Activated naive CD4-positive, alpha-beta T cell treated with anti-CD3 and anti-CD28 coated beads, Interleukin-2, amount 10 ng/mL, durations not matched to agents 7 days and 5 days (primary cell): Measurements from ENCODE around the gene PRKCA.

Experiments
- CTCF ChIA-PET: fragments of 350-600 bp; sonication (Branson Sonifier 250); formaldehyde crosslinking; loops from one replicate; lab custom pipeline; 2021; ENCODE audit warnings: antibody characterized with exemption; lab: Charles Lee
- DNase-seq: peaks from one replicate; pipeline ENCODE4 v3.0.0-alpha.2; 2020
- H3K27ac Mint-ChIP-seq: one replicate; pipeline ENCODE4 v1.8.0; 2021; ENCODE audit warnings: mild to moderate bottlenecking, moderate library complexity, mixed read lengths
- H3K27me3 Mint-ChIP-seq: one replicate; pipeline ENCODE4 v1.8.0; 2021; ENCODE audit warnings: mild to moderate bottlenecking, mixed read lengths
- H3K36me3 Mint-ChIP-seq: one replicate; pipeline ENCODE4 v1.8.0; 2021; ENCODE audit warnings: mixed read lengths
- H3K4me1 Mint-ChIP-seq: one replicate; pipeline ENCODE4 v1.8.0; 2021; ENCODE audit warnings: mixed read lengths
- H3K4me3 Mint-ChIP-seq: one replicate; pipeline ENCODE4 v1.8.0; 2021; ENCODE audit warnings: mild to moderate bottlenecking, moderate library complexity, mixed read lengths
- H3K9me3 Mint-ChIP-seq: one replicate; pipeline ENCODE4 v1.8.0; 2021; ENCODE audit warnings: mixed read lengths

PRKCA gene

DNA sequence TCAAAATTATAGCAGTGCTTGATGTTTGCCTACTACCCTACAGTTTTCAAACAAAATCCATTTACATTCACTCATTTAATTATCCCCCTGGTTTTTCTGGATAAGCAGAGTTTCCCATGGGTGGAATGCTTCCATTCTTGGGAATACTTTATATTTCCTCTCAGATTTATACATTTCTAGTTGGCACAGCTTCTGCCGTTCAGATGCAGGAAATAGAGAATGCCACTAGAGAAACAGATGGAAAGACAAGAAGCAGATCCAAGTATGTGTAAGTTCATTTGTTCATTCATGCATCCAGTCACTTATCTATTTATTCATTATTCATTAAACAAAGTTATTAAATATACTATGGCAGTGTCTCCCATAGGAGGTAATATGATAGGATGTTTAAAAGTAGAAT, 467.5 kb downstream of the PRKCA start:
- Mint-ChIP-seq H3K36me3 (peaks cover 29% of the 10 kb centered on the region), H3K27me3 (no peaks in the 10 kb centered on the region), H3K9me3 (no peaks in the 10 kb centered on the region), H3K4me3 (no peak overlapping the region), H3K27ac (no peak overlapping the region), H3K4me1 (peaks cover 6% of the 10 kb centered on the region)
- no peak for DNase-seq
- CTCF ChIA-PET = no interaction called here

DNA sequence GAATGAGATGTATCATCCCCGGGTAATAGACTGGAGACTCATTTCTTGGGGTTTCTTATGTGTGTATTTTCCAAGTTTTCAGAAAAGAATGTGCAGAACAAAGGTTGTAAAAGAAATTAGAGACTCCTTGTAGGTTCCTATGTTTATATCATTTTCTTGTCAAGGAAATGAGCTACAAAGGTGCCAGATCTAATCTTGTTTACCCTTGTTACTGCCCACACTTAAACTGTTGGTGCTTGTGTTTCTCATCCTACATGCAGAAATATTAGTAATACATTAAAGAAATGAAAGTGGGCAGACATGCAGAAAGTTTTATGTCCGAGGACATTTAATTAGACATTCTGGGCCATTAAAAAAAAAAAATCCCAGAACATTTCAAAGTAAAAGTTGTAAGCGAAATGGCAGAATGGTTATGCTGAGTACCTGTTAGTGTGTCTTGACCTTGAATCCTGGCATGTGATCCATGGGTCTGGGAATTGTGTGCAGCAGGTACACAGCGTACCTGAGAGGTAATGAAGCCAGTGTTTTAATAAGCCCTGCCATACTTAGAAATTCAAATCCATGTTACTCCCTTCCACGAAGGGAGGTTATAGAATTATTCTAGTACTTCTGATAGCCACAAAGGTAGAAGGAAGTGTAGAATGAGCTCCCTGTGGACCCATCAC, 469.9 kb downstream of the PRKCA start:
- no peak overlapping the region for H3K27ac Mint-ChIP-seq

DNA sequence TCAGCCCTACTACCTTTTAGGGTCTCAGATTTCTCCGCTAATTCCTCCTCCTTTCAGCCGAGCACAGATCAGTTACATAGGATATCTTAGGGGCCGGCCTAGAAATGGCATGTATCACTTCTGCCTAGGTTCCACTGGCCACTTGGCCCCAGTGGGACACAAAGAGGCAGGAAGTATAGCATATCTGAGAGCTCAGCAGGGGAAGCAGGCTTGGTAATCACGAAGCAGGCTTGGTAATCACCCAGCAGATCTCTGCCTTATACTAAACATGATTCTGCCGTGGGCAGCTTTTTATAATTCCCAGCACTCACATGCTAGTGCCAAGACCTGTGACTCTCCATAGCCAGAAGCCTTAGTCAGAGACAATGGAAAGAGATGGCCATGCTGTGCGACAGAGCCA, 472.9 kb downstream of the PRKCA start:
- Mint-ChIP-seq H3K4me1 (no peaks in the 10 kb centered on the region), H3K36me3 (peaks cover 40% of the 10 kb centered on the region), H3K27ac (no peak overlapping the region), H3K27me3 (no peaks in the 10 kb centered on the region), H3K4me3 (no peak overlapping the region), H3K9me3 (no peaks in the 10 kb centered on the region)
- CTCF ChIA-PET = no interaction called here
- no peak for DNase-seq

More for the DNA sequence above, 469.9 kb downstream of the PRKCA start:
- no peaks in the 10 kb centered on the region for H3K27me3 Mint-ChIP-seq
- peaks cover 40% of the 10 kb centered on the region for H3K36me3 Mint-ChIP-seq
- peaks cover under 1% of the 10 kb centered on the region for H3K4me1 Mint-ChIP-seq
- H3K4me3 Mint-ChIP-seq = no peak overlapping the region
- CTCF ChIA-PET = no interaction called here
- no peaks in the 10 kb centered on the region for H3K9me3 Mint-ChIP-seq
- no peak for DNase-seq

DNA sequence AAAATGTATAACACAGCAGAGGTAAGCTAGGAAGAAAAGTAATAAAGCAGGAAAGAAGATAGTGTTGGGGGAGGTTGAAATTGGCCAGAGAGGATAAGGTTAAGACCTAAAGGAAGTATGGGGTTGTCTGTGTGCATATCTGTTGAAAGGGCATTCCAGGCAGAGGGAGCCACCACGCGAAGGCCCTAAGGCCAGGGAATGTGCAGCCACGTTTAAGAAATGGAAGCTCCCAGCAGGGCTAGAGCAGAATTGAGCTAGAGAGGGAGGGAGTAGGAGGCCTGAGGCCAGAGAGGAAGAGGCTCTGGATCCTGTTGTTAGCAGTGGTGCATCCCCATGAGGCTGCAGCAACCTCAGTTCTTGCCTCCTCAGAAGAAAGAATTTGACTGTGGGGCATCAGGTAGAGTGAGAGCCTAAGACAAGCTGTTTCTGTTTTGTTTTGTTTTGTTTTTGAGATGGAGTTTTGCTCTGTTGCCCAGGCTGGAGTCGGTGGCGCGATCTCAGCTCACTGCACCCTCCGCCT, 473.5 kb downstream of the PRKCA start:
- Mint-ChIP-seq H3K27ac (no peak overlapping the region), H3K4me1 (no peaks in the 10 kb centered on the region), H3K36me3 (peaks cover 40% of the 10 kb centered on the region), H3K9me3 (no peaks in the 10 kb centered on the region), H3K4me3 (no peak overlapping the region), H3K27me3 (no peaks in the 10 kb centered on the region)
- DNase-seq = no peak
- CTCF ChIA-PET = no interaction called here

DNA sequence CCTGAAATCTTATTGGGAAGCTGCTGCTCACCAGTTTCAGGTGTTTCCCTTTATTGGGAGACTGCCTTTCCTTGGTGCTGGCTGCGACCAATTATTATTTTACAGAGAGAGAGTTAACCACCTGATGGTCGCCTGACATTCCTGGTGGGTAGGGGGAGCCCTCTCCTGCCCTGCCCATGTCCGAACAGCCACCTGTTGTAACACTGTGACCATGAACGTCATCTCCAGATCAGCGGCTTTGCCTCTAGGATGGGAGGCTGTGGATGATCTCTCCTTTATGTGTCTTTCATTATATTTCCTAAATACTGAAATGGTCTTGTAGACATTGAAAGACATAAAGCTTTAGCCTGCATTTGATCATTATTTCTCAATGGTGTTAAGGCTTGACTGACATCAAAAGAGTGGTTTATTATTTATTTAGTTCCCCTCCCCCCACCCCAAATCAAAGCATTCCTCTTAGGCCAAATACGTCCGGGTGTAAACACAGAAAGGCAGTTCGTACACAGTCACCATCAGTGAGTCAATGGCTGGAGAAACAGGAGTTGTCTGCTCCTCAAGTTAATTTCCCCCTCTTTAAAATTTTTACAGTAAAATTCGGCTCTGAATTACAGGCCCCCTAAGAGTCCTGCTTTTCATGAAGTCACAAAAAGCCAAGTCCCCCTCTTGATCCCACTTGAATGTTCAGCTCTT, 474.7 kb downstream of the PRKCA start:
- Mint-ChIP-seq H3K4me1 (no peaks in the 10 kb centered on the region), H3K27ac (no peak overlapping the region), H3K36me3 (peaks cover 40% of the 10 kb centered on the region), H3K4me3 (no peak overlapping the region), H3K9me3 (no peaks in the 10 kb centered on the region), H3K27me3 (no peaks in the 10 kb centered on the region)
- no peak for DNase-seq
- CTCF ChIA-PET = no interaction called here

DNA sequence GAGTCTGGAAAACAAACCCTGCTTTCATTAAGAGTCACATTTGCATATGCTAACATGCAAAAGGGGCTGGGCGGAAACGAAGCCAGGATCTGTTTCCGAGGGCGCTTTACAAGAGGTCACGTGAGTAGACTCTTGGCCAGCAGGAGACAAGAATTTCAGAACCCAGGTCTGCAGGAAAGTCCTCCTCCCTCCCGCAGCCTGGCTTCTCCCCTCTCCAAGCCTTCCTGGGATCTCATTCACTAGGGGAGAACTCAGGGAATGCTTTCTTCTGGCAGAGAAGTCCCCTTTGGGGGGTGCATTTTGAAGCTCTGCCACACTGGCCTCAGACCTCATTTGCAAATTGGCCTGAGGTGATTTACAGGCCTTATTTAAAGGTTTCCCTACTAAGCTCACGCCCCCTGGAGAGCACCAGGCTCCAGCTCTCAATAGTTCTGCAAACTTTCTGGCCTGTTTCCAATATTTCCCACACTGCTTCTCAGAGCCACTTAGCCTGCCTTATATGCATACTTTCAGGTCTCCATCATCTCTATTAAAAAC, 475.3 kb downstream of the PRKCA start:
- Mint-ChIP-seq H3K36me3 (peaks cover 40% of the 10 kb centered on the region), H3K27ac (no peak overlapping the region), H3K4me1 (no peaks in the 10 kb centered on the region), H3K4me3 (no peak overlapping the region), H3K27me3 (no peaks in the 10 kb centered on the region), H3K9me3 (no peaks in the 10 kb centered on the region)
- DNase-seq = no peak
- CTCF ChIA-PET = no interaction called here

DNA sequence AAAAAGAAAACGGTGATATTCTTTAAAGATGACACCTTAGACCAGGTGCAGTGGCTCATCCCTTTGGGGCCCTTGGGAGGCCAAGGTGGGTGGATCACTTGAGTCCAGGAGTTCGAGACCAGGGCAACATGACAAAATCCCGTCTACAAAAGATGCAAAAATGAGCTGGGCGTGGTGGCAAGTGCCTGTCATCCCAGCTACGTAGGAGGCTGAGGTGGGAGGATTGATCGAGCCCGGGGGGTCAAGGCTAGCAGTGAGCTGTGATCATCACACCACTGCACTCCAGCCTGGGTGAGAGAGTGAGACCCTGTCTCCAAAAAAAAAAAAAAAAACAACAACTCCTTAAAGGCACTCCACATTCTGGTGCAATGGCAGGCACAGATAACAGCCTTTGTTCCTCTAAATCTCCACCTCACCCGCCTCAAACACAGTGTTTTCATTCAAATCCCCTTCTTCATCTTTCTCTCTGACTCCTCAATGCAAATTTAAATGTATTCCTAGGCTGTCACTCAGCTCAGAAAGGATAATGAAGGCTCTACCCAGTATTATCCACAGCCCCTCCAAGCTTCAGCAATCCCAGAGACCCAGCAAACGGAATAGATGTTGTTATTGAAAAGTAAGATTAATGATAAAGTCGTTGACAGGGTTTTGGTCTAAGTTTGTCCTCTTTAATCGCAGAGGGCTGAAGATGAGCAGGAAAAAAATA, 476.3 kb downstream of the PRKCA start:
- no peaks in the 10 kb centered on the region for H3K4me1 Mint-ChIP-seq
- H3K27me3 Mint-ChIP-seq = no peaks in the 10 kb centered on the region
- no peak overlapping the region for H3K4me3 Mint-ChIP-seq
- no peak for DNase-seq
- CTCF ChIA-PET = no interaction called here
- H3K9me3 Mint-ChIP-seq = no peaks in the 10 kb centered on the region
- H3K36me3 Mint-ChIP-seq = peaks cover 39% of the 10 kb centered on the region
- no peak overlapping the region for H3K27ac Mint-ChIP-seq

DNA sequence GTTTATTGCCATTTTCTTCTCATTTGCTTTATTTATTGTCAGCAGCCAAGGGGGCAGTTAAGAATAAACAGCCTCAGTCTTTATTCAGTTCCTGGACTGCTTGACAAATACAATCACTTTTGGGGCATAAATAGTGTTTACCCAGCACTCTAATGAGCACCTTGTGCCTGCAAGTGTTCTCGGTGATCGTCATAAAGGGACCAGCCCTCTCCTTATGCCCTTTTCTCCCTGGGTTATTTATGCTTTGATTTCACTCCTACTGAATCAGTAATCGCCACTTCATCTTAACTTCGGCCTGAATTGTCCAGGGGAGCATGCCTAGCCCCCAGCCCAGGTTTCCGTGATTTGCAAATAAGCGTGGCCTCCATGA, 476.8 kb downstream of the PRKCA start:
- H3K9me3 Mint-ChIP-seq = no peaks in the 10 kb centered on the region
- H3K27ac Mint-ChIP-seq = no peak overlapping the region
- H3K4me1 Mint-ChIP-seq = no peaks in the 10 kb centered on the region
- CTCF ChIA-PET = no interaction called here
- H3K27me3 Mint-ChIP-seq = no peaks in the 10 kb centered on the region
- H3K36me3 Mint-ChIP-seq = peaks cover 34% of the 10 kb centered on the region
- no peak overlapping the region for H3K4me3 Mint-ChIP-seq
- DNase-seq = no peak

DNA sequence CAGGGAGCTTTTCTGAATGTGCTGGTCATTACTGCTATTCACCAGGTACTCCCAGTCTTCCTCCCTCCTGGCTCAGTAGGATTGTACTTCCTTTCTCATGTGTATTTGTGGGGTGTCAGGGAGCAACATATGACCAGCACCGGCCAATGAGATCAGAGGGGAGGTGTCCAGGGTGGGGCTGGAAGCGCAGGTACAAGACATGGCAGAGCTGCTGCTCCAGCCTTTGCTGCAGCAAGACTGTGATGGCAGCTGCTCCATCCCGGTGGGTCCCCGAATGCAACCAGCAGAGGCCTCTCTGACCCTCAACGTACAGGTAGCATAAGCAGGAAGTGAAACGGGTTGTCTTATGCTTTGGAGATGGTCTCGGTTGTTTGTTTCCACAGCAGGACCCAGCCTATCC, 478.7 kb downstream of the PRKCA start:
- Mint-ChIP-seq H3K9me3 (no peaks in the 10 kb centered on the region), H3K4me3 (no peak overlapping the region)

DNA sequence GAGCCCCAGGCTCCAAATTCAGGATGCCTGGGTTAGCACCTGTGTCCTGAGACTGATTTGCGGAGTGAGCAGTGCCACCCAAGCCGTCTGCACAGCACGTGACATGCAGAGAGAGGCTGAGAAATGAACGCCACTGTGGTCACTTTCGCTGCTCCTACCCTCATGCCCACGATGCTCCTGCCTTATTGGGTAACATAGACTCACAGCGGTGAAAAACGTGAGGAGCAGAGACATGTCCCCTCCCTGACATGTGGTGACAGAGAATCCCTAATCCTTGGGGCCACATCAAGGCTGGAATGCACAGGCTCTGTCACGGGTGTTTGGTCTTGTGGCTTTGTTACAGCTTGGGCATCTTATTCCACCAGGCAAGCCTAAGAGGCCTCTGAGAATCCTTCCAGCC, 480.4 kb downstream of the PRKCA start:
- Mint-ChIP-seq H3K27ac (no peak overlapping the region), H3K9me3 (no peaks in the 10 kb centered on the region), H3K36me3 (peaks cover 23% of the 10 kb centered on the region), H3K4me3 (no peak overlapping the region), H3K4me1 (no peaks in the 10 kb centered on the region), H3K27me3 (no peaks in the 10 kb centered on the region)
- CTCF ChIA-PET = no interaction called here
- DNase-seq = no peak

More for the DNA sequence above, 478.7 kb downstream of the PRKCA start:
- Mint-ChIP-seq H3K36me3 (peaks cover 20% of the 10 kb centered on the region), H3K4me1 (no peaks in the 10 kb centered on the region), H3K27ac (no peak overlapping the region), H3K27me3 (no peaks in the 10 kb centered on the region)
- CTCF ChIA-PET = no interaction called here
- no peak for DNase-seq

DNA sequence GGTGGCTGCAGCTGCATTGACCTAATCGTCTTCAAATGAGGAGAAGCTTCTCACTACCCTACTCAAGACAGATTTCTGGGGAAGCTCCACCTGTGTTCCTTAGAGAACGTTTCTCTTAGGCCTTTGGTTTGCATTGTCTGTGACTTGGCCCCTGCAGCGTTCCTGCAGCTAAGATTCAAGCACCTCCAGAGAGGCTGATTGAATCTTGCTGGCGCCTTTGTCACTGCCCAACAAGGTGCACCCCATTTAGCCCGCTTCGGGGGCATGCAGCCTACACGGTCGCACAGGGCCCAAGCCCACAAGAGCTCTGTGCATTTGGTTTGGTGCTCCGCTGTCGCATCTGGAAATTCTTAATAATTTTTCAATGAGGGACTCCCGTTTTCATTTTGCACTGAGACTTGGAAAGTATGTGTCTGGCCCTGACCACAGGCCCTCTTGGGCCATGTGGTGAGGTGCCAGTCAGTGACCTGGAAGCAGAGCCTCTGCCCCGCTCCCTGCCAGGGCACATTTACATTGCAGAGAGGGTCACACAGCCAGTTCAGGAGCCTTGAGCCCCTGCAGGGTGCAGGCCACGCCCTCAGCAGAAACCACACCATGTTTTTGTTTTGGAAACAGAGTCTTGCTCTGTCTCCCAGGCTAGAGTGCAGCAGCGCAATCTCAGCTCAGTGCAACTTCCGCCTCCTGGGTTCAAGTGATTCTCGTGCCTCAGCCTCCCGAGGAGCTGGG, 481.4 kb downstream of the PRKCA start:
- peaks cover 31% of the 10 kb centered on the region for H3K36me3 Mint-ChIP-seq
- H3K27me3 Mint-ChIP-seq = no peaks in the 10 kb centered on the region
- H3K4me1 Mint-ChIP-seq = no peaks in the 10 kb centered on the region
- CTCF ChIA-PET = no interaction called here
- peak overlapping the region; percentile 46 for H3K27ac Mint-ChIP-seq
- DNase-seq = no peak
- no peaks in the 10 kb centered on the region for H3K9me3 Mint-ChIP-seq
- no peak overlapping the region for H3K4me3 Mint-ChIP-seq

DNA sequence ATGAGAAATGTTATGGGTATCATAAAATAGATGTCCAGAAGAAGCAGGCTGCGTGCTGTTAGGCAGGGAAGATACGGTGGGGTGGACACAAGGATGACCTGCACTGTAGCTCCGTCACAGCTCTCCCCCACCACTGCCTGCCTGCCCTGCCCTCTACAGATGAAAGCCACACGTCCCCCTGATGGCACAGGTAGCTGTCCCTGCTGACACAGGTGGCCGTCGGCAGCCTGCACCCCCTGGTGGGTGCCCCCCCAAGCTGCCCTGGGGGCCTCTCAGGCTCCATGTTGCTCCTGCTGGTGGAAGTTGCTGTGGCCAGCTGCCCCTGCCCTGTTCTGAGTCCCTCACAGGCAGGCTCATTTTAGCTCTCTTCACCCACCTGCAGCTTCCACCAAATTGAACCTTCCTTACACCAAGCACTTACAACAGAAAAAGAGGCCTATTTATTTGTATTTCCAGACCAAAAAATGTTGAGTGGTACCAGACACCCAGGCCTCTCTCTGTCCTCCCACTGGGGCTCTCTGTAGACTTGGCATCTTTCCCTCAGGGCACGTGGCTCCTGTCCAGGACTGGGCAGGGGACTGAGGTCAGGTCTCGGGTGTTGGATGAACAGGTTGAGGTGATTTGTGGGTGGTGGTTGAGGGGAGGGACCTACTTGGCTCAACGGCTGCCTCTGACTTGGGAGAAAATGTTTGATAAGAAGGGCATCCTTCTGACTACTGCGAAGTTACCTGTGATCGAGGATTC, 482.4 kb downstream of the PRKCA start:
- Mint-ChIP-seq H3K4me1 (no peaks in the 10 kb centered on the region), H3K27ac (peak overlapping the region; percentile 54), H3K27me3 (no peaks in the 10 kb centered on the region), H3K4me3 (no peak overlapping the region), H3K36me3 (peaks cover 33% of the 10 kb centered on the region), H3K9me3 (no peaks in the 10 kb centered on the region)
- CTCF ChIA-PET = no interaction called here
- no peak for DNase-seq

DNA sequence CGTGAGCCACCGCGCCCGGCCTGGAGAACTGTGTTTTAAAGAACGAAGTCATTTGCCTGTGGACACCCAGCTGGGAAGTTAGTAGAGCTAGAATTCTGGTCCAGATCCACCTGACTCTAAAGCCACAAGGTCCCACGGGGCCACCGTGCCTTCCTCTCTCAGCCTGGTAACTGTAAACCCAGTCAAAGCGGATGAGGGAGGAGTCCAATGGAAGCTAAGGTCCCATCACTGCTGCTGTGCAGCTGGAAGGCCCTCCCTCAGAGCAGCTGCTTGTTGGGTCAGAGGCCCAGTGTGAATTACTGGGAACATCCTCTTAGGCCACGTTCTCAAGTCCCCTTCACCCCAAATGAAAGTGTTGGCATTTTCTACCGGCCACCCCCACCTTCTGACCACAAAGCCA, 483.7 kb downstream of the PRKCA start:
- H3K4me1 Mint-ChIP-seq = peaks cover 5% of the 10 kb centered on the region
- H3K9me3 Mint-ChIP-seq = no peaks in the 10 kb centered on the region
- H3K36me3 Mint-ChIP-seq = peaks cover 39% of the 10 kb centered on the region
- CTCF ChIA-PET = no interaction called here
- H3K27me3 Mint-ChIP-seq = no peaks in the 10 kb centered on the region
- DNase-seq = no peak
- no peak overlapping the region for H3K27ac Mint-ChIP-seq
- no peak overlapping the region for H3K4me3 Mint-ChIP-seq
